HK-2 (cell line): ENCODE results near the gene MRTFA.
"Not testable (repeated sequence)": the region's sequence is repeated elsewhere in the genome, so short reads cannot be mapped to it uniquely, and the experiment has no call there.

Source experiments
- DNase-seq: peaks from one replicate; pipeline ENCODE4 v3.0.0-alpha.2; 2018; ENCODE audit not compliant: unreplicated experiment

Gene MRTFA

DNA sequence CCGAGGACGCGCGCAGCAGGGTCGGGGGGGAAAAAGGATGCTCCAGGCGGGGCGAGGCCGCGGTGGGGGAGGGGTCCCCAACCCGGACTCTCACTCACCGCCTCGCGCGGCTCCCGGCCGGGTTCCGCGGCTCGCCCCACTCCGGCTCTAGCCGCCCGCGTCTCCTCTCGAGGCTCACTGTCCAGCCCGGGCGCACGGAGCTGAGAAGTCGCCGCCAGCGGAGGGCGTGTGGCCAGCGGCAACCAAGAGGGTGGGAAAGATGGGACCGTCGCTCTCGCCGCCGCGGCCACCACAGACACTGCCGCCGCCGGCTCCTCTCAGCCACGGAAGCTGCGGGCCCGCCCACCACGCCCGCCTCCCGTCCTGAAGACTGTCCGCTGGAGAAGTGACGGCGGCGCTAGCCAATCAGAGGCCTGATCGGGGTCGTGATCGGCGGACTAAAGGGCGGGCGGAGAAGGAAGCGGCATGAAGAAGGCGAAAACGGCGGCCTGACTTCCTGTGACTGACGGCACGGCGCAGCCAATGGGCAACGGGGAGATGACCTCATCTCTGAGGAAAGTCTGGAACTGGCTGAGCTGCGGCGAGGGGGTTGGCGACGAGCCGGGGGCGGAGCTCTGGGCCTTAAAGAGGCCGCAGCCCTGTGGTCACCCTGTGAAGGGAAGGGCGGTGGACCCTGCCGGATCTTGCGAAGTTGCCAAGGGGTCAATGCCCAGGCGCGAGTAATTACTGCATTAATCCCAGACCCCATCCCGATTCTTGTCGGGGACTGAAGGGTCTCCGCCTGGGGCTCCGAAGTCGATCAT lies at the start of gene MRTFA:
MRTFA (minus strand) TSS at position 340 of the 803 bp plus-strand sequence.
- peak; percentile 100 for DNase-seq

DNA sequence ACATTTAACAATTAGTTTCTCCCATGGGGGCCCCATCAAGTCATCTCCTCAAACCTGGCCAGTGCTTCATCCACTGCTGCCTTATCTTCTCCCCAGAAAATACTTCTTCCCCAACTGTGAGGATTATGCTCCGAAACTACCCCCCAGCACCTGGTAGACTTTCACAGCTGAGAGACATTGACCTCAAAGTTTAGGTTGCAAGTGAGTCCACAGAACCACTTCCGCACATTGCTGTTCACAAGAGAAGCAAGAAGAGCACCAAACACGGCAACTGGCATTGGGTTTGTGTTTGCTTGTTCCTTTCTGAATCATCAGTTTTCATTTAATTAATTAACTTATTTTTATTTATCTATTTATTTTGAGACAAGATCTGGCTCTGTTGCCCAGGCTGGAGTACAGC lies 48.9 kb upstream of the MRTFA start:
- no peak for DNase-seq

GRCh38 chr22:40684728-40685127 lies 48.2 kb upstream of the MRTFA start:
- no peak for DNase-seq

GRCh38 chr22:40681451-40681850 lies 44.9 kb upstream of the MRTFA start:
- DNase-seq: no peak

DNA sequence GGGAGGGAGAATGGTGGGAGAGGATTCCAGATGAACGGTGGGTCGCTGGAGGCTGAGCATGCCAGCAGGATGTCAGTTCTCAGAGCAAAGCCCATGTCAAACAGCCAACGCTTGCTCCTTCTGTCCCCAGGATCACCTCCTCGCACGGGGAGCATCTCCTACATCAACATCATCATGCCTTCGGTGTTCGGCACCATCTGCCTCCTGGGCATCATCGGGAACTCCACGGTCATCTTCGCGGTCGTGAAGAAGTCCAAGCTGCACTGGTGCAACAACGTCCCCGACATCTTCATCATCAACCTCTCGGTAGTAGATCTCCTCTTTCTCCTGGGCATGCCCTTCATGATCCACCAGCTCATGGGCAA lies 44.3 kb upstream of the MRTFA start:
- no peak for DNase-seq

DNA sequence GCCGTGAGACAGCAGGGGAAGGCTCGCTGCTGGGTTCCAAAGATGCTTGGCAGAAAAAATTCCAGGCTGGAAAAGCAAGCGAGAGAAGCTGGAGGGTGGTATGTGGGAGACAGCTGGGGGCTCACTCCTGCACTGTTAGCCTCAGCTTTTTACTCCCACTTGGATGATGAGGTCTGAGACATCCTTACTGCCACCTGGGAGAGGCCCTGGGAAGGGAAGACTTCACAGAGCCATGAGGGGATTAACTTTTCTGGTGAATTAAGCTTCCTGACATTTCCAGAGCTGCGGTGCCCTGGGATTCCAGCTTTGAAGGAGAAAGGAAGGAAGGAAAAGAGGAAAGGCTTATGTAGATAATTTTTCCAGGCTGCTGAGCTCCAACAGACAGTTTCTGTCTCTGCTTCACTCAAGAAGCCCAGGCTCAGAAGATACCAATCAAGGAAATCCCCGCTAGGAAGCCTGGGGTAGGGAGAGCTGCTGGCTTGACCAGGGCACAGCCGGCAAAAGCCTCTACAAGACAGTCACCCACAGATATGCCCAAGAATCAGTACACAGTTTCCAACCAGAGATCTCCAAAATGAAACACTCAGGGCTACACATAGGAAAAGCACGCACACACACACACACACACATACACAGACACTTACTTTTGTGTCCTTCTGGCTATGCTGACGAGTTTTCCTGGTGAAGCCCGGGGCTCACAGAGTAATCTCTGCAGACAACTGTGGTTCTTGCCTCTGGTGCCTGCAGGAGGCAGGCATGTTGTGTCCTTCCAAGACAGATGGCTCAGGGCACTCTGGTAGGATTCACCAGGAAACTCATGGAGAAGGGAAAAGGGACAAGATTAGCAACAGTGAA lies 43.7 kb upstream of the MRTFA start:
- no peak for DNase-seq

GRCh38 chr22:40679249-40679963 lies 42.9 kb upstream of the MRTFA start, which contains the start of gene MCHR1:
MCHR1 (plus strand) TSS chr22:40679484; CDS start chr22:40679653, 169 bp downstream.
- DNase-seq: no peak

GRCh38 chr22:40678493-40679248 lies 42.2 kb upstream of the MRTFA start:
- no peak for DNase-seq

DNA sequence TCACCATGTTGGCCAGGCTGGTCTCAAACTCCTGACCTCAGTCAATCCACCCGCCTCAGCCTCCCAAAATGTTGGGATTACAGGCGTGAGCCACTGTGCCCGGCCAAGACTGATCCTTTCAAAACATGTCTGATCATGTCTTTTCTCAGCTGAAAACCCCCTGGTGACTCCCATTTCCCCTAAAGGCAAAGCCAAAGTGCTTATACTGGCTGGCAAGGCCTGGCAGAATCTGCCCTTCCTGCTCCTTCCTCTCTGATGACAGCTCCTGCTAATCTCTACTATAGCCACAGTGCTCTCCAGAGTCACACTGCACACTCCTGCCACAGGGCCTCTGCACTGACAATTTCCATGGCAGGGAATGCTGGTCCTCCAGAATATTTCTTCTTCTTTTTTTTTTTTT lies 40.1 kb upstream of the MRTFA start:
- DNase-seq: no peak

DNA sequence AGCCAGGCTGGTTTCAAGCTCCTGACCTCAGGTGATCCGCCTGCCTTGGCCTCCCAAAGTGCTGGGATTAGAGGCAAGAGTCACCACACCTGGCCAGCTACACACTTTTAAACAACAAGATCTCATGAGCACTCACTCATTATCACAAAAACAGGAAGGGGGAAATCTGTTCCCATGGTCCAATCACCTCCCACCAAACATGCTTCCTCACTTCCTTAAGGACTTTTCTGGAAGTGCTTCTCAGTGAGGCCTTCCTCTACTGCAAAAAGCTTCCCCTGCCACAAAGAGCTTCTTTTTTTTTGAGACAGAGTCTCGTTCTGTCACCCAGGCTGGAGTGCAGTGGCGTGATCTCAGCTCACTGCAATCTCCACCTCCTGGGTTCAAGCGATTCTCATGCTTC lies 39.6 kb upstream of the MRTFA start:
- DNase-seq: not testable (repeated sequence)

GRCh38 chr22:40674274-40674673 lies 37.8 kb upstream of the MRTFA start:
- no peak for DNase-seq

- no peak for DNase-seq
These were observed 36.5 kb upstream of the MRTFA start for GRCh38 chr22:40673017-40673416.

GRCh38 chr22:40671796-40672360 lies 35.4 kb upstream of the MRTFA start:
- no peak for DNase-seq

DNA sequence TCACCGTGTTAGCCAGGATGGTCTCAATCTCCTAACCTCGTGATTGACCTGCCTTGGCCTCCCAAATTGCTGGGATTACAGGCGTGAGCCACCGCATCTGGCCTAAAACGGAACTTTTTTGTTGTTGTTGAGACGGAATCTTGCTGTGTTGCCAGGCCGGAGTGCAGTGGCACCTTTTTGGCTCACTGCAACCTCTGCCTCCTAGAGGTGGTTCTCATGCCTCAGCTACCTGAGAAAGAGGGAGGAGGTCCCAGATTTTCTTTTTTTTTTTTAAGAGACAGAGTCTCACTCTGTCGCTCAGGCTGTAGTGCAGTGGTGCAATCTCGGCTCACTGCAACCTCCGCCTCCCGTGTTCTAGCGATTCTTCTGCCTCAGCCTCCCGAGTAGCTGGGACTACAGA lies 34.9 kb upstream of the MRTFA start:
- no peak for DNase-seq

- no peak for DNase-seq
These were observed 33.5 kb upstream of the MRTFA start for GRCh38 chr22:40670058-40670457.

- DNase-seq: peak; percentile 70
These were observed 32.3 kb upstream of the MRTFA start for GRCh38 chr22:40668611-40669411.

DNA sequence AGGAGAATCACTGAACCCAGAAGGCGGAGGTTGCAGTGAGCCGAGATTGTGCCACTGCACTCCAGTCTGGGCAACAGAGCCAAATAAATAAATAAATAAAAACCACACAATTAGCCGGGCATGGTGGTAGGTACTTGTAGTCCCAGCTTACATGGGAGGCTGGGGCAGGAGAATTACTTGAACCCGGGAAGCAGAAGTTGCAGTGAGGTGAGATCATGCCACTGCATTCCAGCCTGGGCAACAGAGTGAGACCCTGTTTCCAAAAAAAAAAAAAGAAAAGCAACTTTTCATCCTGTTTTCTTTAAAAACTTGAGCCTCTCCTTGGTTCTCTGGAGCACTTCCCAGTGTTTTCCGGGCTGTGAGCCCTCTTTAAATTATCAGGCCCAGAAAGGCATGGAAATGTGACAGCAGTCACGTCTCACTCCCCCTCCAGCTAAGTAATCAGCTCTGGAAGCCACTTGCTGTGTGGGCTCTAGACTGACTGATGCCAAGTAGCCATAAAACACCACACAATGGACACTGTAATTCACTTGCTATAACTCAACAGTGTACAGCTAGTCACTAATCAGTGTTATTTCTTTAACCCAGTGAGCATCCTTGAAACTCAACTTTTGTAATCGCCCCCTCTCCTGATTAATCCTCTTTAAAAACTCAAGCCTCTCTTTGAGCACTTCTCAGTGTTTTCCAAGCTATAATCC lies 29.8 kb upstream of the MRTFA start:
- no peak for DNase-seq

DNA sequence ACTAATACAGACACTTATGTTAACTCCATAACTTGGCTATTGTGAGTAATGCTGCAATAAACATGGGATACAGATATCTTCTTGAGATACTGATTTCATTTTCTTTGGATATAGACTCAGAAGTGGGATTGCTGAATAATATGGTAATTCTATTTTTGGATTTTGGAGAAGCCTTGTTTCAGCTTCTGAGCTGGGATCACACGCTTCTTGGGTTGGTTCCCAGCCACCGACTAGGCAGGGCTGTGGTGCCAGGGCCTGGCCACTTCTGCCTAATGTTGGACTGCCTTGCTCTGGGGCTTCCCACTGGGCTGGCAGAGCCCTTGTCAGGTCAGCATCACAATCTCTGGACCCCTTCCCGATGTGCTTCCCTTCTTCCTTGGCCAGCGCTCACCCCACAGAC lies 28.8 kb upstream of the MRTFA start:
- no peak for DNase-seq

DNA sequence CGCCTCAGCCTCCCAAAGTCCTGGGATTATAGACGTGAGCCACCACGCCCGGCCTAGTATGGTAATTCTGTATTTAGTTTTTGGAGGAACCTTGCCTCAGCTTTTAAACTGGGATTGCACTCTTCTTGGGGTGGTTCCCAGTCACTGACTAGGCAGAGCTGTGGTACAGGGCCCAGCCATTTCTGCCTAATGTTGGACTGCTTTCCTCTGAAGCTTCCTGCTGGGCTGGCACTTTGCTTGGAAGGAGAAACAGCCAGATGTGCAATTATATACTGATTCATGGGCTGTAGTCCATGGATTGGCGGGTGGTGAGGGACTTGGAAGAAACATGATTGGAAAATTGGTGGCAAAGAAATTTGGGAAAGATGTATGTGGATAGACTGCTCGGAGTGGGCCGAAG lies 25.2 kb upstream of the MRTFA start:
- no peak for DNase-seq

DNA sequence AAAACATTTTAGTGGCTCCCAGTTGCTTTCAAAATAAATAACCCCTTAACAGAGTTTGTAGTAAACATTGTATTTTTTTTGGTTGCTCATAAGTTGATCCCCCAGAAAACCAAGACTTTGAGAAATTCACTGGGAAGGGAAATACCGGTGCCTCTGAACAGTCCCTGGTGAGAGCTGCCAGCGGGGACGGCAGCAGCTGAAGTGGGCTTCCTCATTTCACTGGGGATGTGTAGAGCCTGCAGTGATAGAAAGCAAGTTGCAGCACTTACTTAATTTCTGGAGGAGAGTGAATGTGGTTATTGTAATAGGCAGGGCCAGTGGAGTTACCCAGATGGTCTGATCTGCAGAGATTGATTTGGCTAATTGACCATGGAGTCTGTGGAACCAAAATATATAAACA lies 24.2 kb upstream of the MRTFA start:
- DNase-seq: no peak
